SIG-M5 (cell line): ENCODE results near the gene NECAB3.

Source experiments
- DNase-seq: peaks from one replicate; lab custom pipeline; 2025; lab: John Stamatoyannopoulos, UW

Gene NECAB3

DNA sequence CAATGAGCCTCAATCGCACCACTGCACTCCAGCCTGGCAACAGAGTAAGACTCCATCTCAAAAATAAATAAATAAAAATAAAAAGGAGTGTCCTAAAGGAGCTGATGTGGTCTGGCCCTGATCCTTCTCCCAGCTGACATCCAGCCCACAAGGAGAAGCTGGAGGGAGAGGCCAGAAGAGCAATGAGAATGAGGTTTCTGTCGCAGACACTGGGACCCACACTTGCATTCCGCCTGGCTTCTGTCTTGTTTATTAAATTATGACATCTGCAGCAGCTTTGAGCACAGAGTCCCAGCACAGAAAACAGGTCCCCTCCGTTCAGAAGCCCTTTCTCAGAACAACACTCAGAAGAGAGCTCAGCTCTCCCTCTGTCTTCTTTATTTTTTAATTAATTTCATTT, 22.2 kb upstream of the NECAB3 start:
- DNase-seq: no peak

DNA sequence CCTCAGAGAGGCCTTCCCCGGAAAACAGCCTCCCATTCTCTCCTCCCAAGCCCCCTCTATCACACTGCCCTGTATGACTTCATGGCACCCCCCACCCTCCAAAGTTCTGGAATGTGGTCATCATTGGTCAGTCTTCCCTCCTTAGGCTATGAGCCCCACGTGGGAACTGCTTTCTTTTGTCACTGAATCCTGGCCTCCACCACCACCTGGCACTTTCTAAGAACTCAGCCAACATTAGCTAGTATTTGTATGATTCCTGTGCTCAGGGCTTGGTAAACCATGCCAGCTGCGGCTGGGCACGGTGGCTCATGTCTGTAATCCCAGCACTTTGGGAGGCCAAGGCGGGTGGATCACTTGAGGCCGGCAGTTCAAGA, 20.4 kb upstream of the NECAB3 start:
- DNase-seq: no peak

DNA sequence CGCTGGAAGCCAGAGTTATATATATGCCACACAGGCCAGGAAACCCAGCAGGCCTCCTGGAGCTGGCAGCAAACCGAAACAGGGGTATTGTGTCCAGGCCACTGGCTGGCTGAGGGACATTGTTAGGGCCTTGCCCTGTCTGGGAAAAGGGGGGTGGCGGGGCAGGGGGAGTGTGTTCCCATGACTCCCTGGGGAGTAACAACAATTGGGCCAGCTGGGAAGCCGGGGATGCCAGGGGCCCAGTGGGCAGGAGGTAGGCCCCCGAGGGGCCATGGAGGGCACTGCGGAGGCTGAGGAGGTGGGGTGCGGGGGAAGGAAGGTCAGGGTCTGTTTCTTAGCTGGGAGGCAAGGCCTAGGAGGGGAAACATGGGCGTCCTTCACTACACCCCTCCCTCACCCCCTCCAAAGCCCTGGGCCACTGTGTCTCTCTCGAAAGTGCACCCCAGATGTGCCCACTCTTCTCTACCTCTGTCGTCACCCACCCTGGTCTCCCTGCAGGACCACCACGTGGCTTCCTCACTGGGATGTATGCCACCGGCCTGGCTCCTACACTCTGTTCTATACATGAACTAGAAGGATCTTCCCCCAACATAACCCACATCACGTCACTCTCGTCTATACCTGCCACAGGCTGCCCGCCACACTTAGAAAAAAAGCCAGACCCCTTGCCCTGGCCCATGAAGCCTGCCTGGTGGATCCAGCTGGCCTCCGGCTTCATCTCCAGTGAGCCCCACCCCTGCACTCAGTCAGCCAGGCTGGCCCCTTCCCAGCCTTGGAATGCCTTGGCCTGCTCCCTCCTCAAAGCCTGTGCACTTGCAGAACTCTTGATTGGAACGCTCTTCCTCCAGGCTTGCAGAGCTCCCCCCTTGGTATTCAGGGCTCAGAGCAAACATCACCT, 19.8 kb upstream of the NECAB3 start:
- no peak for DNase-seq

DNA sequence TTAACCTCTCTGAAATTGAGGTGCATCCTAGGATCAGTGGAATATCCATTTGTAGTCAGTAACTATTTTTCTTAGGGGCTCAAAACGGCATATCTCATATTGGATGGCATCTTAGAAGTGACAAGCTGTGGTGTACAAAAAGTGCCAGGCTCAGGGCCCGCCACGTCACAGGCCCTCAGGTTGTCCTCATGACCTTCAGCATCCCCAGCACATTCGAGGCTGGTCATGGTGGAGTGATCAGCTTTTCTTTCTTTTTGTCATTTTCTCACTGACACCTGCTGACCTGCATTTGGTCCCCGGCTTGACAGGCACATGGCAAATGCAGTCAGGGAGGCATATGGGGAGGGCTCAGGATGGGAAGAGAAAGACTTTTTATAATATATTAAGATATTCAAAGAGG, 19.1 kb upstream of the NECAB3 start:
- no peak for DNase-seq

DNA sequence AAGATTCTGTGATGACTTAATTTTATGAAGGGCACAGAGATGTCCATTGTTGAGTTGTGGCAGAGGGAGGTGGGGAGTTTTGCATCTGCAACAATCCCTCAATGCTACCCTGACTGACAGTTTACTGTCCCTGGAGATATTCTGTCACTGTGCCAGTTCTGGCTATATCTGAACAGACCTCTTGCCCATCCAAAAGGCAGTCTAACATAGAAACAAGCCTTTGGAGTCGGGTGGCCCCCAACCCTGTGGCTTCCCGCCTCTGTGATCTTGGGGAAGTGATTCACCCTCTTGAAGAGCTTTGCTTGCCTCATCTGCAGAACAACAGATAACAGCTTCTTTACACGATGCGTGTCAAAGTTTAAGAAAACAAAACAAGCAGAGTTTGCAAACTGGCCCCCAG, 15.7 kb upstream of the NECAB3 start:
- peak; percentile 42 for DNase-seq

DNA sequence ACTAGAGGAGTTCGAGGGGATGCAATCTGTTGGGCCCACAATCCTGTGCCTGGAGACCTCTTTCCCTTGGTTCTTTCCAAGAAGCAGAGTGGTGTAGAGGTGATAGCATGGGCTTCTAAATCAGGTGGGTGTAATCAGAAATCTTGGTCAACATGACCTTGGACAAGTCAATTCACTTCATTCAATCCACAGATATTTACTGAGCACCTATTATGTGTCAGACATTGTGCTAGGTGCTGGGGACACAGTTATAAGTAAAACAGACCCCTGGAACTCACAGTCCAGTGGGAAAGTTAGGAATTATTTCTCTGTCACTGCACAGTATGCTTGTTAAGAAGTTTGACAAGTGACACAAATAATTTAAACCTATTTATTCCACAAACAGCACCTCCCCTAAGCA, 15.3 kb upstream of the NECAB3 start:
- no peak for DNase-seq

DNA sequence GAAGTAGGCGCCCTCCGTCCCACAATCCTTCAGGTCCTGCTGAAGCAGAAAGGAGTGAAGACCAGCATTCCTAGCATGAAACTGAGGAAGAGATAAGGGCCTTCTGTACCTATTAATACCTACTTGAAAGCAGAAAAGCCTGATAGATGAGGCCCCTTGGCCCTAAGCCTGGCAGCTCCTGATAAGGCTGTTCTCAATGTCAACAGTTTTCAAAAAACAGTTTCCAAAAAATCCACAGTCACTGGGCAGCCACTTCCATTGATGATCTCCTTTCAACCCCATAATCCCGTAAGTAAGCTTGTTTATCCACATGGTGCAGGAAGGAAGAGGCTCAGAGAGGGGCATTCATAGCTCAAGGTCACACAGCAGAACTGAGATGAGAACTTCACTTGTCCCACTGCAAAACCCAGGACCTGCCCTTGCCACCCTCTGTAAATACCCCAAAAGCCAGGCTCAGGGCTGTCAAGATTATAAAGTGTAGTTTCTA, 14.8 kb upstream of the NECAB3 start:
- DNase-seq: no peak

DNA sequence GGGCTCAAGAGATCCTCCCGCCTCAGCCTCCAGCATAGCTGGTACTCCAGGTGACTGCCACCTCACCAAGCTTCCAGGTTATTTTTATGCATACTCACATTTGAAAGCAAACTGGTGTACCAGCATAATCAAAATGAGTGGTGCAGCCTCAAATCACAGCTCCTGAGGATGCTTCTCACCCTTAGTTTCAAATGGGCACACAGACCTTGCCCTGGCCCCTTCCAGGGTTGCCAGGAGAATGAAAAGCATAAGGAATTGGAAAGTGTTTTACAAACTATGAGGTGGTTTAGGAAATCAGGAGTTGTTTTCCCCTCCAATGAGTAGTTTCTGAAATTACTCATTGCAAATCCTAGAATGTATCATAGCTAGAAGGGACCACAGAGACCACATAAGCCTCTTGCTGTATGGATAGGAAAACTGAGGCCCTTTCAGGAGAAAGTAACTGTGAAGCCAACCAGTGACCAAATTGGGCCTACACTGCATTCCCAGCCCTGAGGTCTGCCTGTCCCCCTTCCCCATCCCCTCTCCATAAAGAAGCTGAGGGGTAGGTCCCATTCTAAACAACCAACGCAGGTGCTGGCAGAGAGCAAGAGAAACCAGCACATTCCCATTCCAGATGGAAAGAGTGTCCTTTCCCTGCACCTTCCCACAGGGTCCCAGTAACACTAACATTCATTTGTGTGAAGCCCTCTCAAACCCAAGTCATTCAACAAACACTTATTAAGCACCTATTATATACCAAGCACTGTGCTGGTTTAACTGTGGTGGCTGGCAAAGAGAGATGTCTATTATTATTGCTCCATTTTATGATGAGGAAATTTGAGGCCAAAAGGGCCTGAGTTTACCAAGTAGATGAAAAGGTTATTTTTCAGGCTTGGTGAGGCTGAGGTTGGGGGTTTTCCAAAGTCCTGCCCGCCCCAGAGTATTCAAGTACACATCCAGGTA, 14.0 kb upstream of the NECAB3 start:
- no peak for DNase-seq

DNA sequence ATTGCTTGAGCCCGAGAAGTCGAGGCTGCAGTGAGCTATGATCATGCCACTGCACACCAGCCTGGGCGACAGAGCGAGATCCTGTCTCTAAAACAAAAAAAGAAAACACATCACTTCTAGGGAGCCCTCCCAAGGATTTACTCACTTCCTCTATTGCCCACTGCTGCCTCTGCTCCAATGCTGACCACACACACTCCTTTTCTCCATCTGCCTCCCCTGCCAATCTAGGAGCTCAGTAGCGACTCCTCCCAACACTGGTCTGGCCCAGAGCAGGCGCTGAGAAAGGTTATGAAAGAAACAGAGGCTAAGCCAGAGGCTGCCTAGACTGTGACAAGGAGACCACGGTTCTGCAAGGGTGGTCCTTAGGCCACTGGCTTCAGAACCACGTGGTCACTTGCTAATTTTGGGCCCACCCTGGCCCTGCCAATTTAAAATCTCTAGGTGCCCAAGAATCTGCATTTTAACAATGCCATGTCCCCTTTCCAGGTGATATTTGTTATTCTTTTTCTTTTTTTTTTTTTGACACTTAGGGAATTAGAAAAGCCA, 13.2 kb upstream of the NECAB3 start:
- DNase-seq: peak; percentile 84

DNA sequence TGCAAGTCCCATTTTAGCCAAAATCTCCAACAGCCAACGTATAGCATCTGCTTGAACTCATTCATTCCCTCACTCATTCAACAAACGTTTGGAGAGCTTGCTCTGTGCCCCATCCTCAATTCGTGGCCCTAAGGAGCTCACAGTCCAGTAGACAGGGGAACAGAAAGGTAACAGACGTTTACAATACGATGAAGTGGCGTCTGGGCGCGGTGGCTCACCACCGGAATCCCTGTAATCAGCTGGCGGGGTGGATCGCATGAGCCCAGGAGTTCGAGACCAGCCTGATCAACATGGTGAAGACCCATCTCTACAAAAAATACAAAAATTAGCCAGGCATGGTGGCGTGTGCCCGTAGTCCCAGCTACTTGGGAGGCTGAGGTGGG, 12.7 kb upstream of the NECAB3 start:
- no peak for DNase-seq

DNA sequence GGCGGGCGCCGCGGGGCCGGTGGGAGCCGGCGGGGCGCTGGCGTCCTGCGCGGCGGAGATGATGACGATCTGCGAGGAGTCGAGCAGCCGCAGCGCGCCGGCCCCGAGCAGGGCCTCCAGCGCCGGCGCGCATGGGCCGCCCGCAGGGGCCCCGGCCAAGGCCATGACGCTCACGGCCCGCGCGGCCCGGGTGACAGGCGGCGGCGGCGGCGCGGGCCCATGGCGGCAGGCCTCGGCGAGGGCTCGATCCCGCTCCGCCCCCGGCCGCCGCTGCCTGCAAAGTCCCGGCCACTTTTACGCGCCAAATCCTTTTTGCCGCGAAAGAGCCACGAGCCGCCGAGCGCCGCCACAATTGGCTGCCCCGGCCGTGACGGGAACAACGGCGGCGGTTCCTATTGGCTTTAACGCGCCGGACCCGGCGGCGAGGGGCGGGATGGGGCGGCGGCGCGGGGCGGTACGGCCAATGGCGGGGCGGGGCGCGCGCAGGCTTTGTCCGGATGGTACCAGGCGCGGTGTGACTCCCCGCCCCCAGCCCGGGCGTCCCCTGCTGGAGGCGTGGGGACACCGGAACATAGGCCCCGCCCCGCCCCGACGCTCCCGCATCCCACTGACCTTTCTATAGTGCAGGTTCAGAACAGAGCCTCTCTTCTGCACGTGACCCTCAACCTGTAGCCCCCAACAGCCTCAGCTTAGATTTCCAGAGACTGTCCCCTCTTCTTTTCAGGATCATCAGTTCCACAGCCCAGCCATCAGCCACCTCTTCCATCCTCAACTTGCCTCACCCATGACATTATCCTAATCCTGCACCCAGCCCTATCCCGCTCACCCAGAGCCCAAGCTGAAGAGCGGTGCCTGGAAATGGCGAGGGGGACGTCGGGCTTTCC, 12.1 kb upstream of the NECAB3 start, which contains the start of gene E2F1:
TSS of gene E2F1 (minus strand) at position 286 of the 884 bp plus-strand sequence. CDS start at position 165, 121 bp downstream.
- peak; percentile 47 for DNase-seq

DNA sequence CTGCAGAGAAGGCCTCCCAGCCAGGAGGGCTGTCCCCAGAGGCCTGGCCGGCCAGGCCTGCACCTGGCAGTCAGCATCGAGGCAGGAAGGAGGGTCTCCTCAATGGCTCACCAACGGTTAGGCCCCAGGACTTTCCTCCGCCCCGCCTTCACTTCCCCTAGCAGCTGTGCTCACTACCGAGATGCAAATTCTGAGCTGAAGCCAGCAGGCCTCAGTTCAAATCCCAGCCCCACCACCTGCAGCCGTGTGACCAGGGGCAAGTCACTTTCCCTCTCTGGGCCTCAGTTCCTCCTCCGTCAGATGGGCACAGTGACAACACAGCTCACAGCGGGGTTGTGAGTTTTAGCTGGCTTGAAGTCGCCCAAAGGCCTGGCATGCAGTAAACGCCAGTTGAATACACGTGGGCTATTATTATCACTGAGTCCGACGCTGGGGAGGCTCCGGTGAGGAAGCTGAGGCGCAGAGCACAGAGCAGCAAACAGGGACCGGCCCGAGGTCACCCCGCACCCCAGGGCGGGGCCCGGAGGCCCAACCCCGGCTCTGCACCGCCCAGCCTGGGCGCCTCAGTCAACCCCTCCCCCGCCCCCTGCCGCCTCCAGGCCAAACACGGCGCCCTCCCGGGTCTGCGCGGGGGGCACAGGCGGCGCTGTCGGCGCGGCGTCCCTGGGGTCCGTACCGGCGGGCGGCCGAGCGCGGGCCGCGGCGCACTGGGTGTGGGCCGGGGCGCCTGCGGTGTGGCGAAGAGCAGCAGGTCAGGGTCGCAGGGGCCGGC, 11.3 kb upstream of the NECAB3 start:
- DNase-seq: no peak

DNA sequence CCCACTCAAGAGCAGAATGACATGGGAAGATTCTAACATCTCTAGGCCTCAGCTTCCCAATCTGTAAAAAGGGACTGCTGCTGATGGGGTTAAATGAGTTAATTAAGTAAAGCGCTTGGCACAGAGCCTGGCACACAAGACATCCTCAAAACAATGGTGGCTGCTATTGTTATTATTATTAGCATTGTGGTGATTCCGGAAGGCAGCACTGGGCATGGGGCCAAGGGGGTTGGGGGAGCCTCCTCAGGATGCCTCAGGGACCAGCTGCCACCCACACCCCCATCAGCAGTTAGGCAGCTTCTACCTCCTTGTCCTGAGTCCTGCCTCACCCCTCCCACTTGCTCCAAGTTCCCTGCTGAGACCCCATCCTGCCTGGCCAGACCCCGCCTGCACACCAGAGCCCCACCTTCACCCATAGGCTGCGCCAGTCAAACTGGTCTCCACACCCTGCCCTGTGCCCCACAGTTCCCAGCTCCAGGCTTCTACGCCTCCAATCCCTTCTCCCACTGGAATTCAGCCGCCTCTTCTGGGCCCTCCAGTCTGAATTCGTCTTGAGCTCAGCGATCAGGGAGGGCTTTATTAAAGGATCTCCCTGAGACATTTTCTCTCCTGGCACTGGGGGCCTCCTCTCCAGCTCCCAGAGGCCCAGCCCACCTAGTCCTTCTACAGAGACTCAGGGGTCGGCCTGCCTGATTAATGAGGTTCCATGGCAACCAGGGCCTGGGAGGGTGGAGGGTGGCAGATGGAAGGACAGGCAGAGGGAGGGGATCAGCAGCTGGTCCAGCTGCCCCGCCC, 10.5 kb upstream of the NECAB3 start:
- DNase-seq: no peak

DNA sequence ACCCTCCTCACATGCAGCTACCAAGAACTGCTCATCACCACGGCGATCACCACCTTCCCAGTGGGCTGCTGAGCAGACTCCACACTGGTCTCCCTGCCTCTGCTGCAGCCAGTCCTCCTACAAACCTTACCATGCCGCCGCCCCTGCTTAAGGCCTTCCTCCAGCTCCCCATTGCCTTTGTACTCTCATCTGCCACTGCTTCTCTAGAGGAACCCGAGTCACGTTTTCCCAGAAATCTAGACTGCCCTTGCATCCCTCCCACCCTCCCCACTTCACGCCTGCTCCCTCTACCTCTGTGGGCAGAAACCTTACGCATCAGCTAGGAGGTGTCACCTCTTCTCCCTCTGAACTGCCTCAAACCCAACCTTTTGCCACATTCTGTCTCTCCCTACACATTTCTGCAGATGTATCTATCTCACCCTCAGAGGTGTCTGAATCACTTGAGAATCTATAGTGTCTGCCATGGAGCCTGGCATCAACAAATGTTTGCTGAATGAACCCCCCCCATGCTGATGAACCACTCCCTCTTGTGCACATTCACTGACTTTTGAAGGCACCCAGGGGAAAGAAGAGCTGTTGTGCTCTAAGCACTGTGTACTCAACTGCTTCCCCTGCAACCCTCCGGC, 7.6 kb upstream of the NECAB3 start:
- DNase-seq: no peak

DNA sequence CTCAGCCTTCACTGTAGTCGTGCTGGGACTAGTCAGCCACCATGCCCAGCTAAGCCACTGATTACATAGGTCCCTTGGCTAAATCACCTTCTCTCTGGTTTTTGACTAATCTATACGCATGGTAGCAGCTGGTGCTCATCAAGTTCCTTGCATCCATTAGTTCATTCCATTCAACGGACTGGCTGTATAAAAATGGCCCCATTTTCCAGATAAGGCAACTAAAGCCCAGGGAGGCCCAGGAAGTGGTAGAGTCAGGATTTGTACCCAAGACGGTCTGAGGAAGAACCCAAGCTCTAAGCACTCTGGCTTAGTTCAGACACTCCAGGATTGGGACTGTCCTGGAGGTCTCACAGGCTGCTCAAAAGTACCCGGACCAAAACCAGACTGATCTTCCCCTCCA, 7.1 kb upstream of the NECAB3 start:
- no peak for DNase-seq

DNA sequence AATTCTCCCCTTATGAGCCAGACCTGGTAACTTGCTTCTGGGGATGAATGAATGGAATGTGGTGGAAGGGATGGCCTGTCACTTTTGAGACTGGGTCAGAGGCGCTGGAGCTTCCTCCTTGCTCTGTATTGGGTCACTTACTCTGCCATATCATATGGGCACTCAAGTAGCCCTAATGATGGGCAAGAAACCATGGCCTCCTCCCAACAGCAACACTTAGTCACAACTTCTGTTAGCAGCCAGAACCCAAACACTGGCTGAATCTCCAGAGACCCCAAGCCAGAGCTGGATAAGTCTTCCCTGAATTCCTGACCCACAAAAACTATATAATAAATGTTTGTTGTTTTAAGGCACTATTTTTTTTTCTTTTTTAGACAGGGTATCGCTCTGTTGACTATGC, 6.5 kb upstream of the NECAB3 start:
- no peak for DNase-seq

DNA sequence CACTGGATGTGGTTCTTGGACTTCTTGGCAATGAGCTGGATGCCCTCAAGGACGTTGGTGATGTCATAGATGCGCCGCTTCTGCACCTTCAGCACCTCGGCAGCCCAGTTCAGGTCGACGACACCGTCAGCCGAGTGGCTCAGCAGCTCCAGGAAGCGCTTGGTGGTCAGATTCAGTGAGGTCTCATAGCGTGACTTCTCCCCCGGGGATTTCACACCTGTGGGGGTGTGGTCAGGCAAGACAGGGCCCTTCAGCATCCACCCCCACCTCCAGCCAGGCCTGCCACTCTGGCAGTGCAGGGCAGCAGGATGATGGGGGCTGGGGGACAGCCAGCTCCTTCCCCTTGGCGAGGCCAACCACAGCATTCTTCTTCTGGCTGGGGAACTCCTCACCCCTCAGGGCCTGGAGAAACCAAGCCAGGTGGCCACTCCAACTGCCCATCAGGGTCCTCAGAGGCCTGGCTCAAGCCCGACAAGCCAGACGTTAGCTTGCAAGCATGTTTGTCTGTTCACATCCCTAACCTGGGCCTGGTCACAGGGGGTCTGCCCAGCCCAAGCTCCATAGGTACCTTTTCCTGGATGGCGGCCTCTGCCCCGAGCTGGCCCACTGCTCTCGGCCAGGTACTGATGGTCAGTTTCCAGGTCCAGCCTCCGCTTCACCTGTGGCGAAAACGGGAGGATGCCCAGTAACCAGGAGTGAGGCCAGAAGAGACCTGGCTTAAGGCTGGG, 5.7 kb upstream of the NECAB3 start:
- DNase-seq: no peak

DNA sequence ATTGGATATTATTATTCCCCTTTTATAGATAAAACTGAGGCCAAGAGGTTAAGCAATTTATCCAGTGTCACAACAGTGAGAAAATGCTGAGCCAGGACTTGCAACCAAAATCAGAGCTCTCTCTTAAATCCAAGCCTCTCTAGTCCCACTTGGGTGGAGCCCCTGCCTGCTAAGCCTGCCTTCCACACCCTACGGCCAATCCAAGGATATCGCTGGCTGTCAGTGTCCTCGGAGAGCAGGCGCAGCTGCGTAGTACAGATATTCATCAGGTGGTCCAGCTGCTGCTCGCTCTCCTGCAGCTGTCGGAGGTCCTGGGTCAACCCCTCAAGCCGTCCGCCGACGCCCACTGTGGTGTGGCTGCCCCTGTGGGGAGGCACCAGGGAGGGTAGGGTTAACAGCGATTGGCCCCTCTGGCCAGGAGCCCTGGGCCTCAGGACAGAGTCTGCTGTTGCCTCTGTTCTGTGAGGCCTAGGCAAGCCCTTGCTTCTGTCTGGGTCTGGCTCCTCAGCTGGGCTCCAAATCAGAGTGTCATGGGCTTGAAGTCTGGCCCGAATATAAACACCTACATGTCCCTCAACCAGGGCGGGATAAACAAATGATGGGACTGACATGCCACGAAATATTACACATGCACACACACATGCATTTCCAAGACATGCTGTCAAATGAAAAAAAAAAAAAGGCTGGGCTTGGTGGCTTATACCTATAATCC, 3.9 kb upstream of the NECAB3 start:
- DNase-seq: no peak
